K562 (cell line): ENCODE results near the gene PRICKLE2. TPM values are rescaled to one million over a fixed set of nuclear protein-coding genes. Genes with fewer than 3 reads are reported as not detected.

Source experiments
- ATAC-seq: fragments of 200-7000 bp; cut with Tn5 transposase; 3 replicates; pipeline ENCODE4 v1.9.1; 2020; ENCODE audit warnings: moderate library complexity
- BruUV-seq: library from RNA; stranded (reverse); fragments of 400-500 nt; replicated peaks from 2 replicates; lab custom pipeline; 2021; lab: Mats Ljungman, UMichigan
- CTCF ChIA-PET: fragments of 300-600 bp; formaldehyde crosslinking; extraction: SDS; loops from one replicate; lab custom pipeline; 2021; ENCODE audit warnings: low intra/inter-chr PET ratio; lab: Yijun Ruan, JAX
- POLR2A ChIA-PET: fragments of 300-600, 350-650 bp; sonication (Branson Sonifier 250); formaldehyde crosslinking; extraction: SDS; loops from one replicate; lab custom pipeline; 2021; ENCODE audit warnings: antibody characterized with exemption, inconsistent platforms; lab: Yijun Ruan, JAX
- DNase-seq, 4 experiments: peaks; one replicate each; pipeline versions ENCODE4 v3.0.0 to v3.0.0-alpha.2; 2011 to 2018; ENCODE audit warnings: low spot score in 3 of 4, mixed read lengths in 3 of 4; ENCODE audit errors: extremely low read depth in 1 of 4
- FAIRE-seq: peaks from 2 replicates; lab custom pipeline; 2011; peaks lifted over from hg19 to GRCh38; lab: Jason Lieb, UNC
- H2AFZ ChIP-seq: 2 replicates; pipeline ENCODE4 v1.6.0; 2011; ENCODE audit warnings: low read depth, low read length, control low read depth, inconsistent platforms
- H3K27ac ChIP-seq: fragments of 200-600 bp; 3 replicates; pipeline ENCODE4 v1.8.0; 2011; ENCODE audit warnings: low read depth, mild to moderate bottlenecking, control low read depth, inconsistent platforms, low read length, moderate library complexity, mixed read lengths; ENCODE audit errors: extremely low read depth
- H3K27me3 ChIP-seq, 2 experiments: fragments of 300-600 bp in 1 of 2; 2 replicates in 1 of 2; 3 replicates in 1 of 2; pipeline versions ENCODE4 v1.6.0 to v1.8.0; 2011; ENCODE audit warnings: inconsistent platforms in 2 of 2, low read length in 2 of 2, mild to moderate bottlenecking in 1 of 2, mixed read lengths in 1 of 2, moderate library complexity in 1 of 2; ENCODE audit not compliant: control insufficient read depth in 2 of 2, insufficient read depth in 2 of 2
- H3K36me3 ChIP-seq: fragments of 300-600 bp; 3 replicates; pipeline ENCODE4 v1.8.0; 2011; ENCODE audit warnings: mild to moderate bottlenecking, low read length, inconsistent platforms; ENCODE audit not compliant: control insufficient read depth, insufficient read depth
- H3K4me1 ChIP-seq, 2 experiments: fragments of 200-600 bp in 1 of 2; replicated peaks in 1 of 2; 2 replicates in 1 of 2; 3 replicates in 1 of 2; pipeline versions ENCODE4 v1.5.1 to v1.8.0; 2011; ENCODE audit warnings: inconsistent platforms in 2 of 2, low read length in 2 of 2, mild to moderate bottlenecking in 1 of 2, mixed read lengths in 1 of 2, moderate library complexity in 1 of 2; ENCODE audit not compliant: control insufficient read depth in 2 of 2, insufficient read depth in 2 of 2
- H3K4me2 ChIP-seq: 2 replicates; pipeline ENCODE4 v1.6.1; 2011; ENCODE audit warnings: low read length, control low read depth, inconsistent platforms, mixed read lengths; ENCODE audit not compliant: insufficient read depth
- H3K4me3 ChIP-seq: fragments of 200-600 bp; sonication (generic), shearing (Covaris generic); 2 replicates; pipeline ENCODE4 v1.5.1; 2016; ENCODE audit warnings: control low read depth, inconsistent platforms
- H3K79me2 ChIP-seq: fragments of 200-600 bp; 3 replicates; pipeline ENCODE4 v1.8.0; 2011; ENCODE audit warnings: low read length, inconsistent platforms; ENCODE audit not compliant: control insufficient read depth, insufficient read depth
- H3K9ac ChIP-seq, 2 experiments: 2 replicates each; pipeline versions ENCODE4 v1.6.0 to v1.6.1; 2011; ENCODE audit warnings: low read depth in 2 of 2, low read length in 2 of 2, control low read depth in 1 of 2, inconsistent platforms in 1 of 2, mild to moderate bottlenecking in 1 of 2, mixed read lengths in 1 of 2; ENCODE audit not compliant: insufficient read depth in 1 of 2
- H3K9me1 ChIP-seq: one replicate; pipeline ENCODE4 v1.6.0; 2011; ENCODE audit warnings: inconsistent platforms, mild to moderate bottlenecking, low read length, moderate library complexity; ENCODE audit not compliant: control insufficient read depth, insufficient read depth
- H3K9me3 ChIP-seq: replicated peaks from 2 replicates; pipeline ENCODE4 v1.5.1; 2011; ENCODE audit warnings: low read depth, low read length, inconsistent platforms; ENCODE audit not compliant: control insufficient read depth, insufficient read depth
- H4K20me1 ChIP-seq: replicated peaks from 2 replicates; pipeline ENCODE4 v1.6.1; 2011; ENCODE audit warnings: low read length, inconsistent platforms, mixed read lengths; ENCODE audit not compliant: control insufficient read depth, insufficient read depth
- POLR2H ChIP-seq: IDR thresholded peaks from 2 replicates; pipeline ENCODE4 v1.6.1; 2016; ENCODE audit warnings: missing genetic modification characterization, low read depth, mild to moderate bottlenecking, control low read depth, missing compliant biosample characterization, moderate library complexity
- TOE1 ChIP-seq, 2 experiments: fragments of 450-650 bp in 1 of 2; sonication (generic) in 1 of 2; formaldehyde crosslinking in 1 of 2; IDR thresholded peaks; 2 replicates each; pipeline versions ENCODE4 v1.7.1 to v1.8.0; 2016 to 2022; ENCODE audit warnings: borderline replicate concordance in 2 of 2, mild to moderate bottlenecking in 2 of 2, antibody characterized with exemption in 1 of 2, inconsistent platforms in 1 of 2, low read depth in 1 of 2, missing genetic modification reagents in 1 of 2, moderate library complexity in 1 of 2
- ZNF785 ChIP-seq: fragments of 250-450 bp; sonication (Bioruptor Pico); IDR thresholded peaks from 2 replicates; pipeline ENCODE4 v1.4.0; 2020; ENCODE audit warnings: mild to moderate bottlenecking
- WGBS: fragments of 100-300 bp; shearing (Covaris generic); methylation state at CpG from one replicate; pipeline ENCODE4 v1.1.6; 2016; ENCODE audit warnings: low coverage, mixed read lengths; ENCODE audit not compliant: insufficient coverage; ENCODE audit errors: missing lambda C conversion rate; 5-methylcytosine and 5-hydroxymethylcytosine counted together
- in situ Hi-C: fragments of 300-500 bp; cut with MboI; formaldehyde crosslinking; loops from 4 replicates; pipeline ENCODE4 v1.15.0; 2018; ENCODE audit warnings: inconsistent platforms, mixed read lengths
- intact Hi-C: fragments of 100-400 bp; cut with micrococcal nuclease; formaldehyde crosslinking; loops from 2 replicates; pipeline ENCODE4 v1.14.2; 2022
- polyA plus RNA-seq, 8 experiments: library from polyadenylated mRNA; depleted of rRNA in 4 of 8; stranded (reverse) in 5 of 8; unstranded in 3 of 8; fragments of >200 nt; fragmentation: Nextera tagmentation in 2 of 8; fragmentation: Illumina TruSeq in 1 of 8; extraction: Ambion mirVana in 2 of 8; extraction: Trizol in 1 of 8; gene quantifications; 2 replicates each; pipeline versions ENCODE4 v1.2.1 to v1.2.3, GENCODE V29; 2011 to 2014; ENCODE audit warnings: inconsistent platforms in 1 of 8, missing spikeins in 1 of 8
- total RNA-seq, 7 experiments: library from RNA; depleted of rRNA in 6 of 7; stranded (reverse); fragments of >200 nt in 6 of 7; fragmentation: Illumina TruSeq in 2 of 7; extraction: Trizol in 2 of 7; gene quantifications; 2 replicates each; pipeline versions ENCODE4 v1.2.1 to v1.2.3, GENCODE V29; 2011 to 2021; ENCODE audit warnings: low replicate concordance in 1 of 7
- TF ChIP-seq, protein P1 (sequence below): fragments of 450-650 bp; formaldehyde crosslinking; IDR thresholded peaks from 2 replicates; pipeline ENCODE4 v1.4.0; 2020; ENCODE audit warnings: mild to moderate bottlenecking, moderate library complexity
- TF ChIP-seq, protein P2 (sequence below), 3 experiments: fragments of 200-800 bp in 1 of 3; fragments of 250-450 bp in 1 of 3; fragments of 450-650 bp in 1 of 3; sonication (Bioruptor Pico) in 1 of 3; sonication (Bioruptor generic) in 1 of 3; formaldehyde crosslinking in 1 of 3; IDR thresholded peaks; 2 replicates each; pipeline versions ENCODE4 v1.6.1 to v1.8.0; 2016 to 2022; ENCODE audit warnings: mild to moderate bottlenecking in 2 of 3, missing genetic modification characterization in 2 of 3, missing compliant biosample characterization in 1 of 3, moderate library complexity in 1 of 3

Gene PRICKLE2
- total and polyA plus RNA-seq, 9 of the 15 experiments (the other 6 are each of a cell fraction or from before 2014, with no cell fraction given), result 0.07 to 0.09 TPM; not detected in 7

GRCh38 chr3:64187065-64187959 lies 38.0 kb downstream of the PRICKLE2 start:
- H3K27me3 ChIP-seq, result no peaks in the 10 kb centered on the region
- BruUV-seq, result no TSS peak
- H3K9me1 ChIP-seq, result no peaks in the 10 kb centered on the region
- H3K9ac ChIP-seq, result no peak overlapping the region
- in situ Hi-C loops (no loop called here), intact Hi-C loops (no loop called here)
- no peaks in the 10 kb centered on the region for H3K4me1 ChIP-seq
- ATAC-seq (no peak), DNase-seq (no peak), FAIRE-seq (no peak)
- no peak overlapping the region for H3K4me2 ChIP-seq
- CTCF ChIA-PET, result no interaction called here
- 0% methylated on average over 7 of the region's 9 CpGs for WGBS
- H3K4me3 ChIP-seq, result no peak overlapping the region
- H3K27ac ChIP-seq, result no peak overlapping the region
- H3K79me2 ChIP-seq, result no peaks in the 10 kb centered on the region
- POLR2A ChIA-PET, result no interaction called here
- H4K20me1 ChIP-seq, result no peaks in the 10 kb centered on the region
- TF ChIP-seq ZNF785 (CRISPR knock-in tag) (no peak), TOE1 (IDR thresholded peaks at IDR 0.05; ENCODE audit: borderline replicate concordance) (no peak), TOE1 (CRISPR knock-in tag; IDR thresholded peaks at IDR 0.05; ENCODE audit: borderline replicate concordance, low read depth) (no peak), POLR2H (tag) (no peak)
- TF ChIP-seq, protein P1, sequence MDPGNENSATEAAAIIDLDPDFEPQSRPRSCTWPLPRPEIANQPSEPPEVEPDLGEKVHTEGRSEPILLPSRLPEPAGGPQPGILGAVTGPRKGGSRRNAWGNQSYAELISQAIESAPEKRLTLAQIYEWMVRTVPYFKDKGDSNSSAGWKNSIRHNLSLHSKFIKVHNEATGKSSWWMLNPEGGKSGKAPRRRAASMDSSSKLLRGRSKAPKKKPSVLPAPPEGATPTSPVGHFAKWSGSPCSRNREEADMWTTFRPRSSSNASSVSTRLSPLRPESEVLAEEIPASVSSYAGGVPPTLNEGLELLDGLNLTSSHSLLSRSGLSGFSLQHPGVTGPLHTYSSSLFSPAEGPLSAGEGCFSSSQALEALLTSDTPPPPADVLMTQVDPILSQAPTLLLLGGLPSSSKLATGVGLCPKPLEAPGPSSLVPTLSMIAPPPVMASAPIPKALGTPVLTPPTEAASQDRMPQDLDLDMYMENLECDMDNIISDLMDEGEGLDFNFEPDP (CRISPR knock-in tag), result no peak
- TF ChIP-seq, protein P2, sequence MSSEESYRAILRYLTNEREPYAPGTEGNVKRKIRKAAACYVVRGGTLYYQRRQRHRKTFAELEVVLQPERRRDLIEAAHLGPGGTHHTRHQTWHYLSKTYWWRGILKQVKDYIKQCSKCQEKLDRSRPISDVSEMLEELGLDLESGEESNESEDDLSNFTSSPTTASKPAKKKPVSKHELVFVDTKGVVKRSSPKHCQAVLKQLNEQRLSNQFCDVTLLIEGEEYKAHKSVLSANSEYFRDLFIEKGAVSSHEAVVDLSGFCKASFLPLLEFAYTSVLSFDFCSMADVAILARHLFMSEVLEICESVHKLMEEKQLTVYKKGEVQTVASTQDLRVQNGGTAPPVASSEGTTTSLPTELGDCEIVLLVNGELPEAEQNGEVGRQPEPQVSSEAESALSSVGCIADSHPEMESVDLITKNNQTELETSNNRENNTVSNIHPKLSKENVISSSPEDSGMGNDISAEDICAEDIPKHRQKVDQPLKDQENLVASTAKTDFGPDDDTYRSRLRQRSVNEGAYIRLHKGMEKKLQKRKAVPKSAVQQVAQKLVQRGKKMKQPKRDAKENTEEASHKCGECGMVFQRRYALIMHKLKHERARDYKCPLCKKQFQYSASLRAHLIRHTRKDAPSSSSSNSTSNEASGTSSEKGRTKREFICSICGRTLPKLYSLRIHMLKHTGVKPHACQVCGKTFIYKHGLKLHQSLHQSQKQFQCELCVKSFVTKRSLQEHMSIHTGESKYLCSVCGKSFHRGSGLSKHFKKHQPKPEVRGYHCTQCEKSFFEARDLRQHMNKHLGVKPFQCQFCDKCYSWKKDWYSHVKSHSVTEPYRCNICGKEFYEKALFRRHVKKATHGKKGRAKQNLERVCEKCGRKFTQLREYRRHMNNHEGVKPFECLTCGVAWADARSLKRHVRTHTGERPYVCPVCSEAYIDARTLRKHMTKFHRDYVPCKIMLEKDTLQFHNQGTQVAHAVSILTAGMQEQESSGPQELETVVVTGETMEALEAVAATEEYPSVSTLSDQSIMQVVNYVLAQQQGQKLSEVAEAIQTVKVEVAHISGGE (CRISPR knock-in tag; IDR thresholded peaks at IDR 0.05), result peak in 1 of 3 experiments; percentile 55; a peak in 2 of 6 replicates
- H2AFZ ChIP-seq, result no peak overlapping the region
- H3K36me3 ChIP-seq, result no peaks in the 10 kb centered on the region
- no peaks in the 10 kb centered on the region for H3K9me3 ChIP-seq
